Left kidney (tissue), 2 donors: ENCODE results near the gene PIN1. TPM values are rescaled to one million over a fixed set of nuclear protein-coding genes. Genes with fewer than 3 reads are reported as not detected.
"Not testable (repeated sequence)": the region's sequence is repeated elsewhere in the genome, so short reads cannot be mapped to it uniquely, and the experiment has no call there.

ENCODE experiments used
- DNase-seq: peaks from one replicate; pipeline ENCODE4 v3.0.0-alpha.2; 2013
- polyA plus RNA-seq: library from polyadenylated mRNA; unstranded; fragments of 120-200 nt; gene quantifications from one replicate; pipeline ENCODE4 v1.2.1, GENCODE V29; 2013; ENCODE audit not compliant: insufficient read length

Gene PIN1
- polyA plus RNA-seq, 1 donor: 44.6 TPM

- DNase-seq: no peak
These were observed 24.0 kb upstream of the PIN1 start for GRCh38 chr19:9811139-9811538.

- DNase-seq: no peak
These were observed 16.9 kb upstream of the PIN1 start for GRCh38 chr19:9818175-9818733.

- DNase-seq: peak; percentile 100
These were observed 16.2 kb upstream of the PIN1 start, which contains the start of gene FBXL12 for GRCh38 chr19:9818734-9819595. Gene FBXL12 (minus strand): TSS chr19:9819079. CDS start chr19:9818813, 266 bp downstream.

- DNase-seq: no peak
These were observed 15.6 kb upstream of the PIN1 start for GRCh38 chr19:9819596-9819909.

- not testable (repeated sequence) for DNase-seq
These were observed 15.1 kb upstream of the PIN1 start for GRCh38 chr19:9820034-9820433.

GRCh38 chr19:9823816-9824215 lies 11.3 kb upstream of the PIN1 start:
- DNase-seq: no peak

- peak; percentile 89 for DNase-seq
These were observed 7.6 kb upstream of the PIN1 start, which contains the start of gene UBL5 for GRCh38 chr19:9827289-9828238. Gene UBL5 (plus strand): TSS chr19:9827918. CDS start chr19:9828338, 420 bp downstream.

- no peak for DNase-seq
These were observed 6.5 kb upstream of the PIN1 start for GRCh38 chr19:9828551-9829063.

- DNase-seq: no peak
These were observed 802 bp upstream of the PIN1 start for GRCh38 chr19:9834307-9834725.

- DNase-seq: no peak
These were observed 410 bp downstream of the PIN1 start for GRCh38 chr19:9835507-9835949.

- DNase-seq: no peak
These were observed 903 bp downstream of the PIN1 start for GRCh38 chr19:9836021-9836420.

- DNase-seq: no peak
These were observed 3.2 kb downstream of the PIN1 start for GRCh38 chr19:9838324-9838723.

- DNase-seq: no peak
These were observed 4.3 kb downstream of the PIN1 start for GRCh38 chr19:9839415-9839814.

- no peak for DNase-seq
These were observed 7.9 kb downstream of the PIN1 start for GRCh38 chr19:9842834-9843625.

GRCh38 chr19:9843626-9844273 lies 8.6 kb downstream of the PIN1 start:
- not testable (repeated sequence) for DNase-seq

GRCh38 chr19:9847087-9847671 lies 12.1 kb downstream of the PIN1 start:
- DNase-seq: no peak

- no peak for DNase-seq
These were observed 12.9 kb downstream of the PIN1 start for GRCh38 chr19:9848060-9848459.

GRCh38 chr19:9848762-9849161 lies 13.6 kb downstream of the PIN1 start:
- no peak for DNase-seq

GRCh38 chr19:9849791-9850190 lies 14.7 kb downstream of the PIN1 start:
- DNase-seq: no peak

GRCh38 chr19:9850235-9850959 lies 15.3 kb downstream of the PIN1 start:
- DNase-seq: peak; percentile 71
